GM21529 (cell line): ENCODE results near the gene CAMSAP2.
A peak's percentile ranks its signal among the peaks of the same experiment; 100 is the strongest.

ENCODE experiments used
- ATAC-seq: cut with Tn5 transposase; IDR thresholded peaks from one replicate; pipeline ENCODE4 v1.9.1; 2021; ENCODE audit not compliant: unreplicated experiment

CAMSAP2 gene

GRCh38 chr1:200874694-200875093 lies 136.0 kb downstream of the CAMSAP2 start:
- no peak for ATAC-seq

DNA sequence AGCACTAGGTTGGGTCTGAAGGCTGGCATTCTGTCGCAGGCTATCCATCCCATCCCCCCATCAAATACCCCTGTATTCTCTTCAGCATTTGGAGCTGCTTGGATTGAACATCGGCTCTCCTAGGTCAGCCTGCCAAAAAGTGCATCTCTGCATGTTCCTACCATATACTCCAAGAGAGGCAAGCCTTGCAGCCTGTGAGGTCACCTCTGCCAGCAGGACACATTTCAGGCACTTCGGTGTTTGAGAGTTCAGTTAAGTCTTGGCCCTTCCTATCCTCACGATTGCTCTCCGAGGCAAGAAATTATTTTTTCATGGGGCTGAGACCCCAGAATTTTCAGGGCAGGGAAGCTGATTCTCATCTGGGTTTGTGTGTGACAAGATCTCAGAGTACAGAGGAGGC lies 136.7 kb downstream of the CAMSAP2 start:
- ATAC-seq: no peak

- ATAC-seq: no peak
Measured at GRCh38 chr1:200877010-200877409, 138.3 kb downstream of the CAMSAP2 start.

DNA sequence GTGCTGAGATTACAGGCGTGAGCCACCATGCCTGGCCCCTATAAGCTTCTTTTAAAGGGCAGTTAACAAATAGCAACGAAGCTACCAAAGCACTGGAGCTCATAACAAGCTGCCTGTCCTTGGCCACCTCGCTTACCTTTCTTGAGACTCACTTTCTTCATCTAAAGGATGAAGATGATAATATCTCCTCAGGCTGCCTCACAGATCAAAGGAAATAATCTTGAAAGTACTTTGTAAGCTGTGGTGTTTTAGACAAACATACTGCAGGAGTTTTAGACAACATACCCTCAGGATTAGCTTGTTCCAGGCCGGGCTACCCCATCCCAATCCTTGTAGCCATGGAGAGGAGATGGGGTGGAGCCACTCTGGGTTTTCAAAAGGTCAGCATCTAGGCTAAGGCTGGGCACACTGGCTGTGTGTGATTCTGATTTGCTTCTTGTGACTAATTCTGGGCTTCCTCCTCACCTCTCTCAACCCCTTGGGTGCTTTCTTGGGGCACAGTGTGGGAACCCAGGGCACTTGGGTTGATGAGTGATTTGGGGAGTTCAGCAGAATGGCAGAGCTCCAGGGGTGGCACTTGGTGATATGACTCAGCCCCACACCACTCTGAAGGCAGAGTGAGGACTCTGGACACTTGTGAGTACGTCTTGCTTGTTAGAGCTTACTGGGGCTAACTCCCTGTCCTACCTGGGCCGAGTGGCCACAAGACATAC lies 139.3 kb downstream of the CAMSAP2 start:
- ATAC-seq: peak; percentile 73

- ATAC-seq: peak; percentile 37
Measured at GRCh38 chr1:200880212-200880611, 141.5 kb downstream of the CAMSAP2 start.

- no peak for ATAC-seq
Measured at GRCh38 chr1:200883118-200883517, 144.4 kb downstream of the CAMSAP2 start.

DNA sequence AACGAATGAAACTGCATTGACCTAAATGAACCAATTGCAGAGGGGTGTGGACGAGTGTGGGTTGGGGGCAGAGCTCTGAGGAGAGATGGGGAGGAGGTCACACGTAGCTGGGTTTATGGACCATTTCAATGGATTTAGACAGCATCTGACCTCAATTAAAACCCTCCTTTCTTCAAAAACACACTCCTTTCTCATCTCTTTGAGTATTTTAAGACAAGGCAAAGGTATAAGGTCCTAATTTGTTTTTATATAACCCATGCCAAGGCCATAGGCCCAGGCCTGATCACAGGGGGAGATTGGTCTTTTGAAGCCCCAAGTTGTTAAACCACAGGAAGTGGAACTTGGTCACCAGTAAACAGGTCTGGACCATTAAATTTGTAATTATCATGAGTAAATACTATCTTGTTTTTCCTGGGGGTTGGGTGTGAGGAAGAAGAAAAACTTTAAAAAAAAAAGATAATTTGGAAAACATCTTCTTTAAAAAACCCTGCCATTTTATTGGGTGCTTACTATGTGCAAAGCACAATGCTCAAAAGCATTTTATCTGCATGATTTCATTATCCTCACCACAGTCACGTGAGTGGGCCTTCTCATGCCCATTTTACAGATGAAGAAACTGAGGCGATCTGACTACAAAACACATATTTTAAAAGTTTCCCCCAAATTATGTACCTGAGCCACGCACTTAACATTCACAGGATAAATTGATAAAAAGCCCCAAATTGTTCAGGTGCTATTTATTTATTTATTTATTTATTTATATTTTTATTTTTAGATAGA lies 147.1 kb downstream of the CAMSAP2 start:
- ATAC-seq: no peak

DNA sequence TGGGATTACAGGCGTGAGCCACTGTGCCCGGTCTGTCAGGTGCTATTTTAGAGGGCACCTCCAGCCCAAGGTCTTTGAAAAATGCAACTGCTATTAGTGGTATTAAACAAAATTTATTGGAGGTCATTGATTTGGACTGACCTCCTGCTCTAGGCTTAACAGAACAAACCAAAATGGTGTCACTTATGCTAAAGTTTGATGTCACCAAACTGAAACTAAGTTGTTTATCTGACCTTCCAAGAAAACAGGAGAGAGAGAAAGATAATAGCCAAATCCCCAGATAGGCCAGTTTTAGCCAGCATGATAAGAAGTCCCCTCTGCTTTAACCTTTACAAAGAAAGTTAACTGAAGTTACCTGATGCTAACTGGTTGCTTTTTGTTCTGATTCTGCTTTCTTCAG lies 147.9 kb downstream of the CAMSAP2 start:
- ATAC-seq: no peak

GRCh38 chr1:200887036-200887435 lies 148.3 kb downstream of the CAMSAP2 start:
- no peak for ATAC-seq

- ATAC-seq: no peak
Measured at GRCh38 chr1:200887772-200888348, 149.2 kb downstream of the CAMSAP2 start.

DNA sequence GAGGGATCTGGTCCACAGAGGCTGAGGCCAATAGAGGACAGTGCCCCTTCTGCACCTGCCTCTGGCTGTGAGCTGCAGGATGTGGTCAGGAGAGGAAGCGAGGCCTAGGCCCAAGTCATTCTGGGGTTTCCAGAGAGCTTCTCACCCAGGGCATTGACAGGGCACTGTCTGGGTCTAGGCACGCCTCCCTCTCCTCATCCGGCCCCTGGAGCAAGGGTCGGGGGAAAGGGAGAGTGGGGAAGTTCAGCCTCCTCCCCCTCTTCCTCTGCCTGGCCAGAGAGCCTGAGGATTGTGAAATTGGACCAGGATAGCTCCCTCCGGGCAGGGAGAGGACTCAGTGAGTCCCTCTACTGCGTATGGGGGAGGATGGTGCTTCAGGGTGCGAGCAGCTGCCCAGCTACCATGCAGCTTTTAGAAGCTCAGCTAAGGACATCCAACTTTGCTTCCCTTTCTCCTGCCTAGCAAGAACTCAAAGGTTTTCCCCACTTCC lies 149.7 kb downstream of the CAMSAP2 start:
- ATAC-seq: peak; percentile 90

DNA sequence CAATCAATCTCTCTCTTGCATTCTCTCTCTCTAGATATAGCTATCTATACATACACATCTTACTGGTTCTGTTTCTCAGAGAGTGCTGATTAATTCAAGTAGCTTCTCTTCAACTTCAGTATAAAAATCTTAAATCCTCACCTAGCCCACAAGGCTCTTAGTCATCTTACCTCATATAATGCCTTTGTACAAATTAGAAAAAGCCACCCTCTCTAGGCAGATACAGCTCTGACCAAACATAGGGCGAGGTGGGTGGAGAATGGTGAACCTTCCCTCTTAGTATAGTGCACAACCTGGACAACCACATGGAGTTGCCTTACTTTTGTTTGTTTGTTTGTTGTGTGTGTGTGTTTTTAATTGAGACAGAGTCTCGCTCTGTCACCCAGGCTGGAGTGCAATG lies 150.9 kb downstream of the CAMSAP2 start:
- ATAC-seq: no peak

DNA sequence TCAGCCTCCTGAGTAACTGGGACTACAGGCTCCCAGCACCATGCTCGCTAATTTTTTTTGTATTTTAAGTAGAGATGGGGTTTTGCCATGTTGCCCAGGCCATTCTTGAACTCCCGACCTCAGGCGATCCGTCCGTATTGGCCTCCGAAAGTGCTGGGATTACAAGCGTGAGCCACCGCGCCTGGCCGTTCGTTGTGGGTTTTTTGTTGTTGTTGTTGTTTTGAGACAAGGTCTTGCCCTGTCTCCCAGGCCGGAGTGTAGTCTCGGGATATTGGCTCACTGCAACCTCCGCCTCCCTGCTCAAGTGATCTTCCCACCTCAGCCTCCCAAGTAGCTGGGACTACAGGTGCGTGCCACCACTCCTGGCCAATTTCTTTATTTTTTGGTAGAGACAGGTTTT lies 151.3 kb downstream of the CAMSAP2 start:
- ATAC-seq: no peak

GRCh38 chr1:200890818-200891773 lies 152.4 kb downstream of the CAMSAP2 start:
- peak; percentile 25 for ATAC-seq

GRCh38 chr1:200891774-200892157 lies 153.1 kb downstream of the CAMSAP2 start:
- no peak for ATAC-seq

DNA sequence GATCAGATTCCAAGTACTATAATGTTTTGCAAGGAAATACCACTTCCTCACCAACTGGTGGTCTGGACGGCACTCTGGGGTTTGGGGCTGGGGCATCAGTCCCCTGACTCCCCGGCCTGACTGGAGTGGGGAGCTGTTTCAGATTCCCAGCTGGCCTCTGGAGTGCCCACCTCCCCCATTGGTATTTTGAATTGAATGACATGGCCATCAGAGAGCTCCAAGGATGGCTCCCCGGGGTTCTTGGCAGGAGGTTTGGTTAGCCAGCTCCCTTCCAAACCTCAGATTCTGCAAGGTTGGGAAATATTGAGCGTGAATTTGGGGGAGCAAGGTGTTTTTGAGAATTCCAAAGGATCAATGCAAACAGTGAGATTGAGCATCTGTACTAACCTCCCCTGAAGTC lies 153.9 kb downstream of the CAMSAP2 start:
- no peak for ATAC-seq

DNA sequence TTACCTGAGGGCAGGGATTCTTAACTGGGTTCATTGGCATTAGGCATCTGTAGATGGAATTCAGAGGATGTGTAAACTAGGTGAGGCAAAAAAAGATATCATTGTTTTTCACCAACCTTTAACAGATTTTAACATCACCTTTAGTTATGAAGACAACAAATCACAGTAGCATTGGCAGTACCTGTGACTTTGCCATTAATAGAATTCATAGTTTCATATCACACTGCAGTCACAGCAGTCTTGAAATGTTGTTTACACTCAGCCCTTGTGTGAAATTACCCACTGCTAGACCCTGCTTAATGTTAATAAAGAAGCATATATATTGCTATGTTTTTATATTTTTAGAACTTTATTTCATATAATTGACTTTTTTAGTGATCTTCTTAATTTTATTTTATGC lies 154.3 kb downstream of the CAMSAP2 start:
- no peak for ATAC-seq

DNA sequence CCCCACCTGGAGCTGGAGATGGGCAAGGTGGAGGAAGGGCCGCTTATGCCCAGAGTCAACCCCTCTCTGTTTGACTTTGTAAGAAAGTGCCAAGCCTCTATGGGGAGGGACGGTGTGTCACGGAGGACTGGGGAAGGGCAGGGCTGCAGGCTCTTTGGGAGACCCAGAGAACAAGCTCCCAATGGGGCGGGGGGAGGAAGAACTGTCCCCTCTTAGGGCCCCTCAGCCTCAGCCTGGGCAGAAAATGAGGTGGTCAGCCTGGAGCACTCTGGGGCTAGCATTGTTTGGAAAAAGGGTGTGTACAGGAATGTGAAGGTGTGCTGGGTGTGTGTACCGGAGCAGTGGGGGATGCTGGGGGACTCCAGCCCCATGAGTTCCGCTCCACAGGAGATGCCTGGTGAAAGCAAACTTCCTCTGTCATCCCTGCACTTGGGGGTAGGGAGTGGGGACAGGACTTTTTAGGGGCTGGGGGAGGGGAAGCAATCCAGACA lies 154.8 kb downstream of the CAMSAP2 start:
- no peak for ATAC-seq

DNA sequence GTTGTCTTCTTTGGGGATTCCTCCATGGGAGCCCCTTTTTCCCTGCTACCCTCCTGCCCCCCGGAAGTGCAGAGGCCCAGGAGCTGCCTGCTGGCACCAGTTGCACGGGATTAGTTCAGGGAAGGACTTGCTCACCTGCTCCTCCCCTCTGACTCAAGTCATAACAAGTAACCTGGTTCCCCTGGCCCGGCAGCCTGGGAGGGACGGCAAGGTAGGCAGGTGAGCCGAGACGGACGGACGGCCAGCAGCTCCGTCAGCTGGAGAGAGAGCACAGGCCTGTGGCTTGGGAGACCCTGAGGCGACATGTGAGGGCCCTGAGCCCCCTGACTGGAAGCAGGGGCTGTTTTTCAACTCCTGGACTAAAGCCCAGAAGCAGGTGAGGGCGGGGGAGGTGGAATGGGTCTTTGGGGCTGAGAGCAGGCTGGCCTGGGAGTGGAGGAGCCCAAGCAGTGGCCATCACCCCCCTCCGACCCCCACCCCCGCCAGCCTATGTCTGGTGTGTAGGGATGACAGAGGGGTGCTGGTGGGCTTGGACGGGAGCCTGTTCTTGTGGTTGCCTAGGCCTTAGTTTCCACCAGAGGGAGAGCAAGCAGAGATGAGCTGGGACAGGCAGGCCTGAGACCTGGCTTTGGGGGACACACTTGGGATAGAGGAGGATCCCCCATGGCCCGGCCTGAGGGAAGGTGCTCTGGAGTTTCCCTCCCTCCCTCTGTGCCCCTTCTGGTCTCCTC lies 156.2 kb downstream of the CAMSAP2 start, which contains the start of gene INAVA:
TSS of gene INAVA (plus strand) at position 189 of the 731 bp plus-strand sequence. CDS start 3,501 bp downstream, outside the sequence.
- ATAC-seq: no peak

- no peak for ATAC-seq
Measured at GRCh38 chr1:200895443-200895789, 156.7 kb downstream of the CAMSAP2 start.
